HCT116 (cell line): ENCODE data around the gene TRMU. TPM values are rescaled to one million over a fixed set of nuclear protein-coding genes. Genes with fewer than 3 reads are reported as not detected.

Source experiments
- ATAC-seq: fragments of 200-7000 bp; cut with Tn5 transposase; 2 replicates; pipeline ENCODE4 v1.9.1; 2020; ENCODE audit warnings: mild to moderate bottlenecking, moderate library complexity
- BruUV-seq: library from RNA; stranded (reverse); fragments of 400-500 nt; replicated peaks from 2 replicates; lab custom pipeline; 2021; lab: Mats Ljungman, UMichigan
- CTCF ChIA-PET: fragments of 300-600 bp; sonication (Branson Sonifier 250); formaldehyde crosslinking; loops from one replicate; lab custom pipeline; 2021; ENCODE audit warnings: antibody characterized with exemption; lab: Charles Lee
- POLR2A ChIA-PET: fragments of 300-600, 350-600 bp; sonication (Branson Sonifier 250); formaldehyde crosslinking; loops from one replicate; lab custom pipeline; 2021; ENCODE audit warnings: antibody characterized with exemption; lab: Charles Lee
- RAD21 ChIA-PET, 2 experiments: fragments of 300-600 bp; sonication (Branson Sonifier 250); formaldehyde crosslinking; loops; one replicate each; lab custom pipeline; 2023; ENCODE audit warnings: low total read pairs in 2 of 2; ENCODE audit not compliant: uncharacterized antibody in 2 of 2, unreplicated experiment in 2 of 2, low non-redundant PET in 1 of 2; lab: Charles Lee
- DNase-seq: peaks from one replicate; pipeline ENCODE4 v3.0.0-alpha.2; 2010; ENCODE audit warnings: low read depth, low spot score
- H2AFZ ChIP-seq: fragments of 200-600 bp; shearing (Covaris generic), sonication (generic); 2 replicates; pipeline ENCODE4 v1.6.1; 2017; ENCODE audit warnings: low read depth, mixed run types, mixed read lengths, antibody characterized with exemption, low read length; ENCODE audit not compliant: poor library complexity, severe bottlenecking
- H3K27ac ChIP-seq: 2 replicates; pipeline ENCODE4 v1.5.1; 2012; ENCODE audit warnings: low read depth, low read length
- H3K27me3 ChIP-seq: fragments of 200-600 bp; sonication (generic); 2 replicates; pipeline ENCODE4 v1.6.1; 2016; ENCODE audit warnings: mixed run types, low read length, mixed read lengths; ENCODE audit not compliant: insufficient read depth
- H3K36me3 ChIP-seq, 2 experiments: fragments of 200-500 bp in 1 of 2; fragments of 200-600 bp in 1 of 2; sonication (Bioruptor generic) in 1 of 2; sonication (generic) in 1 of 2; 2 replicates each; pipeline versions ENCODE4 v1.5.1 to v1.6.1; 2014 to 2016; ENCODE audit warnings: low read length in 2 of 2, inconsistent platforms in 1 of 2, mixed read lengths in 1 of 2, mixed run types in 1 of 2; ENCODE audit not compliant: insufficient read depth in 2 of 2, control insufficient read depth in 1 of 2
- H3K4me1 ChIP-seq, 2 experiments: fragments of 200-600 bp in 1 of 2; sonication (generic) in 1 of 2; 2 replicates each; pipeline versions ENCODE4 v1.5.1 to v1.6.1; 2012 to 2017; ENCODE audit warnings: low read length in 2 of 2, inconsistent platforms in 1 of 2, mild to moderate bottlenecking in 1 of 2, mixed read lengths in 1 of 2, mixed run types in 1 of 2, moderate library complexity in 1 of 2; ENCODE audit not compliant: insufficient read depth in 2 of 2, control insufficient read depth in 1 of 2
- H3K4me2 ChIP-seq: fragments of 200-600 bp; sonication (generic); 2 replicates; pipeline ENCODE4 v1.6.1; 2017; ENCODE audit warnings: mixed run types, low read length, mixed read lengths
- H3K4me3 ChIP-seq, 2 experiments: fragments of 200-600 bp in 1 of 2; sonication (generic) in 1 of 2; replicated peaks in 1 of 2; 2 replicates each; pipeline ENCODE4 v1.5.1; 2011 to 2016; ENCODE audit warnings: low read length in 2 of 2, control low read depth in 1 of 2, low read depth in 1 of 2, mild to moderate bottlenecking in 1 of 2, mixed read lengths in 1 of 2, mixed run types in 1 of 2
- H3K79me2 ChIP-seq: fragments of 200-600 bp; sonication (generic); 2 replicates; pipeline ENCODE4 v1.6.1; 2017; ENCODE audit warnings: mild to moderate bottlenecking, mixed run types, low read length, moderate library complexity, mixed read lengths; ENCODE audit not compliant: insufficient read depth
- H3K9ac ChIP-seq: fragments of 200-600 bp; sonication (generic); 2 replicates; pipeline ENCODE4 v1.6.1; 2016; ENCODE audit warnings: low read length, mixed read lengths
- H3K9me2 ChIP-seq: fragments of 200-600 bp; sonication (generic), shearing (Covaris generic); 2 replicates; pipeline ENCODE4 v1.6.1; 2017; ENCODE audit warnings: mixed run types, mild to moderate bottlenecking, moderate library complexity; ENCODE audit not compliant: insufficient read depth
- H3K9me3 ChIP-seq, 2 experiments: fragments of 200-500 bp in 1 of 2; fragments of 200-600 bp in 1 of 2; sonication (Bioruptor generic) in 1 of 2; sonication (generic) in 1 of 2; 2 replicates each; pipeline ENCODE4 v1.6.1; 2014 to 2017; ENCODE audit warnings: low read length in 2 of 2, mixed read lengths in 2 of 2, inconsistent platforms in 1 of 2, low read depth in 1 of 2, mild to moderate bottlenecking in 1 of 2, mixed run types in 1 of 2, moderate library complexity in 1 of 2; ENCODE audit not compliant: control insufficient read depth in 1 of 2, insufficient read depth in 1 of 2
- H4K20me1 ChIP-seq: fragments of 200-600 bp; sonication (generic), shearing (Covaris generic); 2 replicates; pipeline ENCODE4 v1.6.1; 2017; ENCODE audit warnings: mixed run types, mild to moderate bottlenecking, moderate library complexity; ENCODE audit not compliant: insufficient read depth
- MAX ChIP-seq: IDR thresholded peaks from 2 replicates; pipeline ENCODE4 v1.6.1; 2012
- POLR2AphosphoS5 ChIP-seq: IDR thresholded peaks from 2 replicates; pipeline ENCODE4 v1.6.1; 2011; ENCODE audit warnings: mild to moderate bottlenecking, low read depth, low read length, moderate library complexity
- SP1 ChIP-seq: IDR thresholded peaks from 2 replicates; pipeline ENCODE4 v1.6.1; 2012; ENCODE audit warnings: low read depth
- YY1 ChIP-seq: IDR thresholded peaks from 2 replicates; pipeline ENCODE4 v1.6.1; 2011; ENCODE audit warnings: low read length, low read depth, moderate library complexity, mild to moderate bottlenecking; ENCODE audit not compliant: insufficient replicate concordance; ENCODE audit errors: extremely low read depth
- ZBTB33 ChIP-seq: IDR thresholded peaks from 2 replicates; pipeline ENCODE4 v1.6.1; 2011; ENCODE audit warnings: mild to moderate bottlenecking, low read length, moderate library complexity; ENCODE audit not compliant: insufficient replicate concordance; ENCODE audit errors: extremely low read depth
- ZFX ChIP-seq: fragments of 450-650 bp; IDR thresholded peaks from 2 replicates; pipeline ENCODE4 v1.6.1; 2017
- intact Hi-C: fragments of 100-400 bp; cut with micrococcal nuclease; formaldehyde crosslinking; loops from 2 replicates; pipeline ENCODE4 v1.10.0; 2022
- total RNA-seq: library from RNA; stranded (reverse); gene quantifications from one replicate; pipeline ENCODE4 v1.2.1, GENCODE V29; 2021; ENCODE audit not compliant: unreplicated experiment
- TF ChIP-seq, protein P1 (sequence below): IDR thresholded peaks from 2 replicates; pipeline ENCODE4 v1.6.1; 2012; ENCODE audit warnings: low read depth

TRMU gene
- total RNA-seq, 1 experiment from 2014 or later: 65.4 TPM

DNA sequence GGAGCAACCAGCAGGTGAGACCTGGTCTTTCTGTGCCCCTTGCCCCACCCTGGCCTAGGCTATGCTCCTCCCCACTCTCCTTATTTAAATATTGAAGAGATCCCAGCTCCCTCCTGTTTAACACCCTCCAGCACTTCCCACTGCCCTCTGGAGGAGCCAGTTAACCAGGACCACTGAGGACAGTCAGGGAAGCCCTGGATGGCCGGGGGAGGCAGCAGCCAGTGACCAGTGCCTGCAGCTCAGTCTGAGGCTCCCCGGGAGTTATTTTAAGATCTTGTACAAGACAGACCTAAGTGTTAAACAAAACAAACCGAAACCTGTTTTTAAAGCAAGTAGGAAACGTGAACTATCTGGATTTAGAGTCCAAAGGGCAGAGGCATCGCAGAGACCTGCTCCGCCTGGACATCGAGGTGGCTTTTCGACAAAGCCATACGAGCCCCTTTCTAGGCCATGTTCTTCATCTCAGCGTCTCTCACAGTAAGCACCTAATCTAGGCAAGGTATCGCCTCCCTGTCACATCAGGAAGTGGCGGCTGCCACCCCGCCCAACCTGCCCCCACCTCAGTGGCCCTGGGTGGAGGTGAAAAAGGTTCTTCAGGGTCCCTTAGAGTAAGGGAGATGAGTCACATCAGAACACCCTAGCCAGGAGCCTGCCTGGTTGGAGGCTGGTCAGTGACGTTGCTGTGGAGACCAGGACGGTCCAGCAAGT, 35.2 kb downstream of the TRMU start:
- no peaks in the 10 kb centered on the region for H3K79me2 ChIP-seq
- no peaks in the 10 kb centered on the region for H3K27me3 ChIP-seq
- ATAC-seq: no peak
- no peak for DNase-seq
- H3K4me3 ChIP-seq: no peak overlapping the region
- H3K9ac ChIP-seq: no peak overlapping the region
- H3K4me1 ChIP-seq: peaks cover 4 to 18% of the 10 kb centered on the region in 2 experiments; a peak in 3 of 4 replicates
- BruUV-seq: no TSS peak
- intact Hi-C loops: no loop called here
- POLR2A ChIA-PET: no interaction called here
- no peak overlapping the region for H3K27ac ChIP-seq
- CTCF ChIA-PET: interaction anchor here (4.1 kb wide), 1 partner anchor 170 kb away, joined by 146 read pairs; the partner anchor contains the start of gene CELSR1
- H2AFZ ChIP-seq: no peak overlapping the region
- no peak for TF ChIP-seq YY1
- no peak for TF ChIP-seq MAX
- TF ChIP-seq SP1: no peak
- TF ChIP-seq POLR2AphosphoS5: no peak
- TF ChIP-seq, protein P1, sequence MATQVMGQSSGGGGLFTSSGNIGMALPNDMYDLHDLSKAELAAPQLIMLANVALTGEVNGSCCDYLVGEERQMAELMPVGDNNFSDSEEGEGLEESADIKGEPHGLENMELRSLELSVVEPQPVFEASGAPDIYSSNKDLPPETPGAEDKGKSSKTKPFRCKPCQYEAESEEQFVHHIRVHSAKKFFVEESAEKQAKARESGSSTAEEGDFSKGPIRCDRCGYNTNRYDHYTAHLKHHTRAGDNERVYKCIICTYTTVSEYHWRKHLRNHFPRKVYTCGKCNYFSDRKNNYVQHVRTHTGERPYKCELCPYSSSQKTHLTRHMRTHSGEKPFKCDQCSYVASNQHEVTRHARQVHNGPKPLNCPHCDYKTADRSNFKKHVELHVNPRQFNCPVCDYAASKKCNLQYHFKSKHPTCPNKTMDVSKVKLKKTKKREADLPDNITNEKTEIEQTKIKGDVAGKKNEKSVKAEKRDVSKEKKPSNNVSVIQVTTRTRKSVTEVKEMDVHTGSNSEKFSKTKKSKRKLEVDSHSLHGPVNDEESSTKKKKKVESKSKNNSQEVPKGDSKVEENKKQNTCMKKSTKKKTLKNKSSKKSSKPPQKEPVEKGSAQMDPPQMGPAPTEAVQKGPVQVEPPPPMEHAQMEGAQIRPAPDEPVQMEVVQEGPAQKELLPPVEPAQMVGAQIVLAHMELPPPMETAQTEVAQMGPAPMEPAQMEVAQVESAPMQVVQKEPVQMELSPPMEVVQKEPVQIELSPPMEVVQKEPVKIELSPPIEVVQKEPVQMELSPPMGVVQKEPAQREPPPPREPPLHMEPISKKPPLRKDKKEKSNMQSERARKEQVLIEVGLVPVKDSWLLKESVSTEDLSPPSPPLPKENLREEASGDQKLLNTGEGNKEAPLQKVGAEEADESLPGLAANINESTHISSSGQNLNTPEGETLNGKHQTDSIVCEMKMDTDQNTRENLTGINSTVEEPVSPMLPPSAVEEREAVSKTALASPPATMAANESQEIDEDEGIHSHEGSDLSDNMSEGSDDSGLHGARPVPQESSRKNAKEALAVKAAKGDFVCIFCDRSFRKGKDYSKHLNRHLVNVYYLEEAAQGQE: no peak
- TF ChIP-seq ZFX: no peak
- no peak for TF ChIP-seq ZBTB33
- RAD21 ChIA-PET: no interaction called here
- peaks cover 0 to 2% of the 10 kb centered on the region in 2 experiments; a peak in 1 of 4 replicates for H3K36me3 ChIP-seq
- no peaks in the 10 kb centered on the region for H3K9me2 ChIP-seq
- no peaks in the 10 kb centered on the region for H4K20me1 ChIP-seq
- H3K9me3 ChIP-seq: peaks cover under 1 to 2% of the 10 kb centered on the region in 2 experiments; a peak in 2 of 4 replicates
- no peak overlapping the region for H3K4me2 ChIP-seq
